GM06990 (cell line): ENCODE results near the gene APC.
A peak's percentile ranks its signal among the peaks of the same experiment; 100 is the strongest.

Experiments used
- DNase-seq: peaks from one replicate; pipeline ENCODE4 v3.0.0-alpha.2; 2011; ENCODE audit not compliant: insufficient read length; ENCODE audit errors: extremely low read depth
- H3K27me3 ChIP-seq: replicated peaks from 2 replicates; pipeline ENCODE4 v1.6.0; 2011; ENCODE audit warnings: low read length; ENCODE audit not compliant: control insufficient read depth, insufficient read depth
- H3K36me3 ChIP-seq: 2 replicates; pipeline ENCODE4 v1.5.1; 2011; ENCODE audit warnings: low read length; ENCODE audit not compliant: control insufficient read depth, insufficient read depth
- H3K4me3 ChIP-seq: replicated peaks from 2 replicates; pipeline ENCODE4 v1.5.1; 2011; ENCODE audit warnings: low read depth, mild to moderate bottlenecking, control low read depth, low read length
- TF ChIP-seq, protein P1 (sequence below): IDR thresholded peaks from 2 replicates; pipeline ENCODE4 v1.5.1; 2011; ENCODE audit warnings: low read length, control low read depth, mild to moderate bottlenecking, inconsistent platforms; ENCODE audit not compliant: insufficient read depth, poor library complexity, severe bottlenecking

APC gene

DNA sequence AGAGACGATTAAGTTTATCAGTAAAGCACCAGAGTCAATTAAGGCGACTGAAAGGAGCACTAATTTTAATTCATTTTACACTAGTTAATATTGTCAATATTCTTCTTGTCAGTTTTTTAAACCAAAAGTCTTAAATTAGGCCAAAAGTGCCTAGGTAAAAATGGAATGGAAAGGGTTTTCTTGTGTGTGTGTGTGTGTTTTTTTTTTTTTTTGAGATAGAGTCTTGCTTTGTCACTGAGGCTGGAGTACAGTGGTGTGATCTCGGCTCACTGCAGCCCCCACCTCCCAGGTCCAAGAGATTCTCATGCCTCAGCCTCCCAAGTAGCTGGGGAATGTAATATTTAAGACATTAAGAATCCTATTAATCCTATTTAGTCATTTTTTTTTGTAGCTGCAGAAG is 3.1 kb upstream of the APC start:
- DNase-seq, result no peak
- Histone ChIP-seq H3K4me3 (no peak overlapping the region), H3K36me3 (no peaks in the 10 kb centered on the region), H3K27me3 (no peaks in the 10 kb centered on the region)
- TF ChIP-seq, protein P1, sequence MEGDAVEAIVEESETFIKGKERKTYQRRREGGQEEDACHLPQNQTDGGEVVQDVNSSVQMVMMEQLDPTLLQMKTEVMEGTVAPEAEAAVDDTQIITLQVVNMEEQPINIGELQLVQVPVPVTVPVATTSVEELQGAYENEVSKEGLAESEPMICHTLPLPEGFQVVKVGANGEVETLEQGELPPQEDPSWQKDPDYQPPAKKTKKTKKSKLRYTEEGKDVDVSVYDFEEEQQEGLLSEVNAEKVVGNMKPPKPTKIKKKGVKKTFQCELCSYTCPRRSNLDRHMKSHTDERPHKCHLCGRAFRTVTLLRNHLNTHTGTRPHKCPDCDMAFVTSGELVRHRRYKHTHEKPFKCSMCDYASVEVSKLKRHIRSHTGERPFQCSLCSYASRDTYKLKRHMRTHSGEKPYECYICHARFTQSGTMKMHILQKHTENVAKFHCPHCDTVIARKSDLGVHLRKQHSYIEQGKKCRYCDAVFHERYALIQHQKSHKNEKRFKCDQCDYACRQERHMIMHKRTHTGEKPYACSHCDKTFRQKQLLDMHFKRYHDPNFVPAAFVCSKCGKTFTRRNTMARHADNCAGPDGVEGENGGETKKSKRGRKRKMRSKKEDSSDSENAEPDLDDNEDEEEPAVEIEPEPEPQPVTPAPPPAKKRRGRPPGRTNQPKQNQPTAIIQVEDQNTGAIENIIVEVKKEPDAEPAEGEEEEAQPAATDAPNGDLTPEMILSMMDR, result no peak

DNA sequence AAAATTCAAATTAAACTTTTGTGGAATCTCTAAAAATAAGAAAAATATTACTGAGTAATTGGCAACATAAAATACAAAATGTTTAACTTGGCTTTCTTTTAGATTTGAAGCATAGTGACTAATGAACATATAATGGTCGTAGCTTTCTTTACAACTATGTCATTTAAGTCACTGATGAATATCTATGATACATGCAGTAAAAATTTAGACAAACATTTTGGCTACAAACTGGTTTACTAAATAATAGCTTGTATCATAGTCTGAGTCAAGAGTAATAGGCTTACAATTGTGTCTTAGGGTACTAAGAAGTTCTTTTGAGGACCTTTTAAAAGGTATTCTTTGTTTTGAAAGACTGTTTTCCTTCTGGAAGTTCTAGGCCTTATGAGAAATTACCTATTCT is 2.0 kb upstream of the APC start:
- no peak overlapping the region for H3K4me3 ChIP-seq
- no peak for DNase-seq
- no peaks in the 10 kb centered on the region for H3K36me3 ChIP-seq
- H3K27me3 ChIP-seq, result no peaks in the 10 kb centered on the region
- TF ChIP-seq, protein P1, result no peak

DNA sequence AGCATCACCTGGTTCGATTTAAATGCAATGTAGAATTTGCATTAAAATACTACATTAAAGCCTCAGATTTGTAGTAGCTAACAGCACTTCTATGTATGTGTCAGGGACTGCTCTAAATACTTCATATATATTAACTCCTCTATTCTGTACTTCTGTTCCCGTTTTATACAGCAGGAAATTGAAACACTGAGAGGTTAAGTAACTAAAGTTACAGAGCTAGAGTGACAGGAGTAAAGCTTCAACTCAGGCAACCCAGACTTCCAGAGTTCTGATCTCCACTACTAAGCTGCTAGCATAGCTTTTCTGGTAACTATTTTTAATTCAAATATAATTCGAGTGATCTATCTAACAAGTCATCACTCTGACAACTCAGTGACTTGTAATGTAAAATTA is 619 bp upstream of the APC start:
- Histone ChIP-seq H3K36me3 (no peaks in the 10 kb centered on the region), H3K27me3 (no peaks in the 10 kb centered on the region), H3K4me3 (peak overlapping the region; percentile 77)
- no peak for DNase-seq
- TF ChIP-seq, protein P1, result no peak

DNA sequence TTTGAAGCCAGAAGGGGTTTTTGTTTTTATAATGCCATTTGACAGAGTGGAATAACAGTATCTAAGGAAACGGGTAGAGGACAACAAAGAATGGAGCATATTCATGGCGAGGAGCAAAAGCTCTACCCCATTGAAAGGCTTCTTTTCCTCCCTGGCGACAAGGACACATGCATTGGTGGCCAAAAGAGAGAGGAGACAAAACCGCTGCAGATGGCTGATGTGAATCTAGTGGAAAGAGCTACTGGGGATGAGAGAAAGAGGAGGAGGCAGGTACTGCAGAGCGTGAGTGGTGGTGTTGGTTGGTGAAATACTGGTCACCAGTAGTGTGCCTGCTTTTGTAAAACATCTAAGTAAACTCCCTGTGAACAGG is 491 bp downstream of the APC start:
- Histone ChIP-seq H3K4me3 (peak overlapping the region; percentile 77), H3K36me3 (no peaks in the 10 kb centered on the region), H3K27me3 (no peaks in the 10 kb centered on the region)
- DNase-seq, result no peak
- TF ChIP-seq, protein P1, result no peak

DNA sequence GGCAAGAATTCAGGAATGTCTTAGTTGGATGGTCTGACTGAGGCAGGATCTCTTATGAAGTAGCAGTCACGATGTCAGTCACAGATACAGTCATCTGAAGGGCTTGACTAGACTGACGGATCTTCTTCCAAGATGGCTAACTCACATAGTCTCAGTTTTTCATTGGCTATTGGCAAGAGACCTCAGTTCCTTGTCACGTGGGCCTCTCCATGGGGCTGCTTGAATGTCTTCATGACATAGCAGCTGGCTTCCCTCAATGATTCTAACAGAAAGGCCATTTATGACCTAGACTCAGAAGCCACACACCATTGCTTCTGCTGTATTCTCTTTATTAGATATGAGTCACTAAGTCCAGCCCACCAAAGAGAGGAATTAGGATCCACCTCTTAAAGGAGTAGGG is 4.7 kb downstream of the APC start:
- Histone ChIP-seq H3K27me3 (no peaks in the 10 kb centered on the region), H3K4me3 (no peak overlapping the region), H3K36me3 (no peaks in the 10 kb centered on the region)
- TF ChIP-seq, protein P1, result no peak
- DNase-seq, result no peak

DNA sequence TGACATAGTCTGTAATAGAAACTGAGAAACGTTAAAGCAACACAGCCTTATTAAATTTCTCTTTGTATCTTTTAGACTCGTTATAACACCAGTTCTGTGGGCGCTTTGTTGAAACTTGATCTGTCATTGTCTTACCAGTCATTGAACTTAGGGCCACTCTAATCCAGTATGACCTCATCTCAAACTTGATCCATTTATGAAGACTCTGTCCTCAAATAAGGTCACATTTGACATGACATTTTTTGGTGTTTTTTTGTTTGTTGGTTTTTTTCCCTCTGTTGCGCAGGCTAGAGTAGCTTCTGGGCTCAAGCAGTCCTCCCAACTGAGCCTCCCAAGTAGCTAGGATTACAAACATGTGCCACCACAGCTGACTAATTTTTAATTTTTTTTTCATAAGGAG is 5.9 kb downstream of the APC start:
- H3K27me3 ChIP-seq, result no peaks in the 10 kb centered on the region
- DNase-seq, result no peak
- no peak overlapping the region for H3K4me3 ChIP-seq
- TF ChIP-seq, protein P1, result no peak
- no peaks in the 10 kb centered on the region for H3K36me3 ChIP-seq
